Ramos (cell line): ENCODE results near the gene CDC73.
"Not testable (repeated sequence)": the region's sequence is repeated elsewhere in the genome, so short reads cannot be mapped to it uniquely, and the experiment has no call there.

Experiments
- in situ Hi-C: fragments of 300-500 bp; cut with MboI; formaldehyde crosslinking; loops from one replicate; pipeline ENCODE4 v1.14.3; 2022; ENCODE audit warnings: low sequenced_read_pairs; ENCODE audit not compliant: unreplicated experiment

Gene CDC73

GRCh38 chr1:193113258-193113991 lies 8.4 kb upstream of the CDC73 start:
- in situ Hi-C loops, result no loop called here

- in situ Hi-C loops, result no loop called here
These were observed 7.9 kb upstream of the CDC73 start for GRCh38 chr1:193113992-193114332.

- in situ Hi-C loops, result no loop called here
These were observed 7.2 kb upstream of the CDC73 start for GRCh38 chr1:193114485-193115095.

- in situ Hi-C loops, result no loop called here
These were observed 6.1 kb upstream of the CDC73 start for GRCh38 chr1:193115629-193116227.

GRCh38 chr1:193117167-193117566 lies 4.7 kb upstream of the CDC73 start:
- in situ Hi-C loops, result not testable (repeated sequence)

GRCh38 chr1:193118194-193118593 lies 3.6 kb upstream of the CDC73 start:
- in situ Hi-C loops, result no loop called here

GRCh38 chr1:193118803-193119730 lies 2.8 kb upstream of the CDC73 start:
- in situ Hi-C loops, result no loop called here

GRCh38 chr1:193120604-193121166 lies 1.1 kb upstream of the CDC73 start:
- in situ Hi-C loops, result no loop called here

- in situ Hi-C loops, result no loop called here
These were observed 1.9 kb downstream of the CDC73 start for GRCh38 chr1:193123751-193124150.

- in situ Hi-C loops, result no loop called here
These were observed 3.5 kb downstream of the CDC73 start for GRCh38 chr1:193125369-193125768.

GRCh38 chr1:193131266-193131860 lies 9.5 kb downstream of the CDC73 start:
- in situ Hi-C loops, result no loop called here

GRCh38 chr1:193140254-193140653 lies 18.4 kb downstream of the CDC73 start:
- in situ Hi-C loops, result no loop called here

GRCh38 chr1:193141804-193142203 lies 20.0 kb downstream of the CDC73 start:
- in situ Hi-C loops, result no loop called here

GRCh38 chr1:193142409-193142808 lies 20.6 kb downstream of the CDC73 start:
- in situ Hi-C loops, result no loop called here

- in situ Hi-C loops, result no loop called here
These were observed 21.5 kb downstream of the CDC73 start for GRCh38 chr1:193143285-193143684.

- in situ Hi-C loops, result no loop called here
These were observed 22.6 kb downstream of the CDC73 start for GRCh38 chr1:193144361-193144938.

- in situ Hi-C loops, result no loop called here
These were observed 23.2 kb downstream of the CDC73 start for GRCh38 chr1:193144999-193145398.

GRCh38 chr1:193156117-193156821 lies 34.4 kb downstream of the CDC73 start:
- in situ Hi-C loops, result no loop called here

GRCh38 chr1:193156822-193157142 lies 35.0 kb downstream of the CDC73 start:
- in situ Hi-C loops, result no loop called here
